ENCODE data around the gene ZIC1. TPM values are rescaled to one million over a fixed set of nuclear protein-coding genes. Genes with fewer than 3 reads are reported as not detected.

ZIC1 gene
- total and polyA plus RNA-seq, 9 of the 15 experiments (the other 6 are each of a cell fraction or from before 2014, with no cell fraction given): 0.21 to 0.42 TPM; not detected in 7

- TF ChIP-seq ZNF780A (CRISPR knock-in tag; IDR thresholded peaks at IDR 0.05): no peak
- TF ChIP-seq DDX20 (tag; IDR thresholded peaks at IDR 0.05; ENCODE audit: low read depth): no peak
These were observed 14.3 kb downstream of the ZIC1 start (continued) for GRCh38 chr3:147423537-147423797.

DNA sequence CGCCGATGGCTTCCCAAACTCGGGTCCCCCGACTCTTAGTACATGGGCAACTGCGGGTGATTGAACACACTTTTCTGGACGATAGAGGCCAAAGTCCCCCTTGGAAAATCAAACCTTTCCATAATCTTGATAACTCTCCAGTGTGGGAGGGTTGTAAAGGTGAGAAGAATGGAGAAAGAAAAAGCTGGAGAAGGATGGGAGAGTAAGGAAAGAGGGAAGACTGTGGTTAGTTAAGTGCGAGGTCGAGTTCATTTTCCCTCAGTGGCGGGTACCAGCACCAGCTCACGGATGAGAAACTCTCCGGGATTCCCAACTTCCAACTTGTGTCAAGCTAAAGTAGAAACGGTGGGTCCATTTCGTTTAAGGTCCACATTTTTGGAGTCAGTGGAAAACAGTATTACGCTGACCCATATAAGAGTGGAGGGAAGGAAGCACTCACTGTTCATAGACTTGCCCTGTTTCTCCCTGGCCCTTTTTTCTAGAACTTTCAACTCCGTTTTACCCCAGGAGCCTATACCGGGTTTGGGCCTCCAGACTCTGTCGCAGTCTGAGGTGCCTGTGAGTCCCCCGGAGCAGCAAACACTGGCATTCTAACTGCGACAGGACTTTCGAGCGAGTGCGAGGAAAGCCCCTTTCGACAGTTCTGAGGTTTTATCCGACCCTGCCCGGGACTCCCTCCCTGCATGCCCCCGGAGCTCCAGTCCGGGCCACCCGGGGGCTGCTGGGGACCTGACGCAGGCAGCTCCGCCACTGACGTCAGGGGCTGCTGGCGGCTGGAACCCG lies 14.8 kb downstream of the ZIC1 start:
- ChIA-PET CTCF (ENCODE audit: low intra/inter-chr PET ratio) (no interaction called here), POLR2A (no interaction called here)
- Histone ChIP-seq H3K9me1 (ENCODE audit: control insufficient read depth, insufficient read depth, low read length) (no peaks in the 10 kb centered on the region), H3K9ac (ENCODE audit: insufficient read depth in 1 of 2, low read depth in 2 of 2, low read length in 2 of 2) (no peak overlapping the region), H3K36me3 (ENCODE audit: control insufficient read depth, insufficient read depth, low read length) (no peaks in the 10 kb centered on the region), H3K27me3 (ENCODE audit: control insufficient read depth in 2 of 2, insufficient read depth in 2 of 2, low read length in 2 of 2) (peaks cover 12 to 42% of the 10 kb centered on the region in 2 experiments), H3K79me2 (ENCODE audit: control insufficient read depth, insufficient read depth, low read length) (no peaks in the 10 kb centered on the region), H3K27ac (ENCODE audit: extremely low read depth, low read depth, low read length) (no peak overlapping the region), H3K4me3 (no peak overlapping the region), H2AFZ (ENCODE audit: low read depth, low read length) (no peak overlapping the region), H3K9me3 (replicated peaks; ENCODE audit: control insufficient read depth, insufficient read depth, low read depth, low read length) (no peaks in the 10 kb centered on the region), H4K20me1 (replicated peaks; ENCODE audit: control insufficient read depth, insufficient read depth, low read length) (no peaks in the 10 kb centered on the region), H3K4me1 (replicated peaks in 1 of 2; ENCODE audit: control insufficient read depth in 2 of 2, insufficient read depth in 2 of 2, low read length in 2 of 2) (peaks cover 0 to 6% of the 10 kb centered on the region in 2 experiments; a peak in 1 of 5 replicates), H3K4me2 (ENCODE audit: insufficient read depth, low read length) (no peak overlapping the region)
- WGBS (ENCODE audit: insufficient coverage, low coverage, missing lambda C conversion rate): 2% methylated on average over 30 of the region's 33 CpGs
- ATAC-seq: no peak
- no TSS peak for BruUV-seq (replicated peaks)
- DNase-seq (ENCODE audit: extremely low read depth in 1 of 4, low spot score in 3 of 4): no peak
- in situ Hi-C loops (cut with MboI) (no loop called here), intact Hi-C loops (cut with micrococcal nuclease) (no loop called here)
- FAIRE-seq: no peak
- TF ChIP-seq HDAC6 (IDR thresholded peaks at IDR 0.05; ENCODE audit: low read depth, low read length) (no peak), ZKSCAN3 (CRISPR knock-in tag; IDR thresholded peaks at IDR 0.05) (no peak), ZNF398 (CRISPR knock-in tag; IDR thresholded peaks at IDR 0.05) (no peak), NR1H2 (CRISPR knock-in tag; IDR thresholded peaks at IDR 0.05) (no peak), NFE2L1 (tag; IDR thresholded peaks at IDR 0.05; ENCODE audit: borderline replicate concordance, low read depth) (no peak), ILF3 (IDR thresholded peaks at IDR 0.05; ENCODE audit: borderline replicate concordance) (no peak), MBD2 (IDR thresholded peaks at IDR 0.05; ENCODE audit: borderline replicate concordance, low read depth) (no peak), ELF2 (CRISPR knock-in tag; IDR thresholded peaks at IDR 0.05) (no peak)
- TF ChIP-seq, protein P1, sequence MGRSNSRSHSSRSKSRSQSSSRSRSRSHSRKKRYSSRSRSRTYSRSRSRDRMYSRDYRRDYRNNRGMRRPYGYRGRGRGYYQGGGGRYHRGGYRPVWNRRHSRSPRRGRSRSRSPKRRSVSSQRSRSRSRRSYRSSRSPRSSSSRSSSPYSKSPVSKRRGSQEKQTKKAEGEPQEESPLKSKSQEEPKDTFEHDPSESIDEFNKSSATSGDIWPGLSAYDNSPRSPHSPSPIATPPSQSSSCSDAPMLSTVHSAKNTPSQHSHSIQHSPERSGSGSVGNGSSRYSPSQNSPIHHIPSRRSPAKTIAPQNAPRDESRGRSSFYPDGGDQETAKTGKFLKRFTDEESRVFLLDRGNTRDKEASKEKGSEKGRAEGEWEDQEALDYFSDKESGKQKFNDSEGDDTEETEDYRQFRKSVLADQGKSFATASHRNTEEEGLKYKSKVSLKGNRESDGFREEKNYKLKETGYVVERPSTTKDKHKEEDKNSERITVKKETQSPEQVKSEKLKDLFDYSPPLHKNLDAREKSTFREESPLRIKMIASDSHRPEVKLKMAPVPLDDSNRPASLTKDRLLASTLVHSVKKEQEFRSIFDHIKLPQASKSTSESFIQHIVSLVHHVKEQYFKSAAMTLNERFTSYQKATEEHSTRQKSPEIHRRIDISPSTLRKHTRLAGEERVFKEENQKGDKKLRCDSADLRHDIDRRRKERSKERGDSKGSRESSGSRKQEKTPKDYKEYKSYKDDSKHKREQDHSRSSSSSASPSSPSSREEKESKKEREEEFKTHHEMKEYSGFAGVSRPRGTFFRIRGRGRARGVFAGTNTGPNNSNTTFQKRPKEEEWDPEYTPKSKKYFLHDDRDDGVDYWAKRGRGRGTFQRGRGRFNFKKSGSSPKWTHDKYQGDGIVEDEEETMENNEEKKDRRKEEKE (IDR thresholded peaks at IDR 0.05; ENCODE audit: borderline replicate concordance in 1 of 2, control insufficient read depth in 1 of 2, low read depth in 2 of 2, low read length in 1 of 2): no peak
- TF ChIP-seq, protein P2, sequence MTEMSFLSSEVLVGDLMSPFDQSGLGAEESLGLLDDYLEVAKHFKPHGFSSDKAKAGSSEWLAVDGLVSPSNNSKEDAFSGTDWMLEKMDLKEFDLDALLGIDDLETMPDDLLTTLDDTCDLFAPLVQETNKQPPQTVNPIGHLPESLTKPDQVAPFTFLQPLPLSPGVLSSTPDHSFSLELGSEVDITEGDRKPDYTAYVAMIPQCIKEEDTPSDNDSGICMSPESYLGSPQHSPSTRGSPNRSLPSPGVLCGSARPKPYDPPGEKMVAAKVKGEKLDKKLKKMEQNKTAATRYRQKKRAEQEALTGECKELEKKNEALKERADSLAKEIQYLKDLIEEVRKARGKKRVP (CRISPR knock-in tag; IDR thresholded peaks at IDR 0.05): no peak
